ENCODE data around the gene CCDC183.
"Not testable (repeated sequence)": the region's sequence is repeated elsewhere in the genome, so short reads cannot be mapped to it uniquely, and the experiment has no call there.

The CCDC183 gene

GRCh38 chr9:136766410-136767120 is 29.6 kb upstream of the CCDC183 start:
- H3K9me3 Mint-ChIP-seq; H3K36me3 Mint-ChIP-seq (ENCODE audit: low read depth); H3K4me3 Mint-ChIP-seq; H3K4me1 Mint-ChIP-seq (ENCODE audit: low read depth); H3K27ac Mint-ChIP-seq; H3K27me3 Mint-ChIP-seq (ENCODE audit: low read depth): not testable (repeated sequence)

DNA sequence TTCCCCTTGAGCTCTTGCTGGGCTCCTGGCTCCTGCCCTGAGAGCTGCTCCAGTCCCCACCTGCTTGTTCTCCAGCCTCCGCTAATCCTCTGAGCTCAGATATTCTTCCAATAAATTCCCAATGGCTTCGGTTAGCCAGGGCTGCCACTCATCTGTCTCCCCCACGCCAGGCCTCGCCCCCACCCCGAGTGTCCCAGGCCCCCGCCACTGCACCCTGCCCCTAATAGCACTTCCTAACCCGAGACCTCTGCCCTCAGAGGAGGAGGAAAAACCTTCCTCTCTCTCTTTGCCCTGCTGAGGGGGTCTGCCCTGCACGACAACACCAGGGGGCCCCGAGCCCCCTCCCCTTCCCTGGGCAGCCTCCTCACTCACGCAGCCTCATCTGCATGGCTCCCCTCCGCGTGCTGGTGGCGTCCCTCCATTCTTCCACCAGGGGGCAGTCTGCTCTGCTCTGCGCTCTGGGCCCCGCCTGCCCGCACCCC is 26.4 kb upstream of the CCDC183 start:
- peaks cover 7% of the 10 kb centered on the region for H3K4me1 Mint-ChIP-seq (ENCODE audit: low read depth)
- peaks cover 4% of the 10 kb centered on the region for H3K27me3 Mint-ChIP-seq (ENCODE audit: low read depth)
- H3K9me3 Mint-ChIP-seq = peaks cover 10% of the 10 kb centered on the region
- no peak overlapping the region for H3K27ac Mint-ChIP-seq
- H3K4me3 Mint-ChIP-seq = no peak overlapping the region
- no peaks in the 10 kb centered on the region for H3K36me3 Mint-ChIP-seq (ENCODE audit: low read depth)

GRCh38 chr9:136771907-136772415 is 24.2 kb upstream of the CCDC183 start:
- Mint-ChIP-seq H3K4me1 (ENCODE audit: low read depth) (peaks cover under 1% of the 10 kb centered on the region), H3K27me3 (ENCODE audit: low read depth) (peaks cover 6% of the 10 kb centered on the region), H3K4me3 (no peak overlapping the region), H3K27ac (no peak overlapping the region), H3K9me3 (peaks cover 10% of the 10 kb centered on the region), H3K36me3 (ENCODE audit: low read depth) (no peaks in the 10 kb centered on the region)

DNA sequence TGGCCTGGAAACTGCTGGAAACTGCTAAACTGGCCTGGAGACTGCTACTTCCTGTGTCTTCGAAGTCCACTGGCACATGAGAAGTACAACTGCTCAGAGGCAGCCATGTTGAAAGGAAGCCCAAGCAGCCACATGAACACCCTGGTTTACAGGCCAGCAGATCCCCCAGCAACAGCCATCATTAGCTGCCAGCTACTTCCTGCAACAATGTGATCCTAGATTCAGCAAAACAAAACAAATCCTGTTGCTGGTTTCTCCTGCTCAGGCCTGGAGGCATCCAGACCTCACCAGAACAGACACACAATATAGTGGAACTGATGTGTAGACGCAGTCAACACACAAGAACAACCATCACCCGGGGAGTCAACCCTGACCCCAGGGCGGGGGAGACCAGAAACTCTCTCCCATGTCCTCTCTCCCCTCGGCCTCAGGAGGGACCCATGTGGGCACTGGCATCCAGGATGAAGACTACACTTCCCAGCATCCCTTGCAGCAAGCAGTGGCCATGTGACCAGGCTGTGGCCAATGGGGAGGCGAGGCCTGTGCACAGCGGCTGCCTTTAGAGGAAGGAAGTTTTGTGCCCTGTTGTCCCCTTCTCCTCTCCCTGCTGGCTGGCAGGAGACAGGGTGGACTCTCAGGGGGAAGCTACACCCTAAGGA is 22.6 kb upstream of the CCDC183 start:
- peaks cover 12% of the 10 kb centered on the region for H3K27me3 Mint-ChIP-seq (ENCODE audit: low read depth)
- H3K4me3 Mint-ChIP-seq = no peak overlapping the region
- peaks cover 10% of the 10 kb centered on the region for H3K9me3 Mint-ChIP-seq
- H3K27ac Mint-ChIP-seq = no peak overlapping the region
- no peaks in the 10 kb centered on the region for H3K4me1 Mint-ChIP-seq (ENCODE audit: low read depth)
- H3K36me3 Mint-ChIP-seq (ENCODE audit: low read depth) = no peaks in the 10 kb centered on the region

DNA sequence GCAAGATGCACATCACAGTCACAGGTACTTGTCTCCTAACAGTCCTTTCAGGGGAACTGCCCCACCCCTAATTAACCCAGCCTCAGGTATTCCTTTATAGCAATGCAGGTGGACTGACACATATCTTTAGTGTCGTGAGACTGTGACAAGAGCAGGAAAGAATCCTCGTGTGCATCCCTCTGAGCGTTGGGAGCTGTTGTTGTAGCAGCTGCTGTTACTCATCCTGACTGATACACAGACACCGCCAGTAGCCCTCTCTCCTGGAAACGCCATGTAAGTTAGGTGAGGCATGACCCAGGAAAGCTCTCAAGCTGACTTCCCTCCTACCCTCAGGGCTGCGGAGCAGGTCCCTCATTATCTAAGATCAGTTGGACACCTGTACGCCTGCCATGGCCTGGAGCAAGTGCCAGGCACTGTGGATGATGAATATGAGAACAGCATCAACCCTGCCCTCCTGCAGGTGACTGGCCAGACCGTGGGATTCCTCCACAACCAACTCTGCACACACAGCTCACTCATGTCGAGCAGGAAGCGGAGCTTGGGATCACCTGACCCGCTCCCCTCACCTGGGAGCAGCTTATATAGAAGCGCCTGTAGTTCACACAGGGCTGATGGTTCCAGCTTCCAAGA is 21.6 kb upstream of the CCDC183 start:
- Mint-ChIP-seq H3K4me3 (no peak overlapping the region), H3K9me3 (peaks cover 10% of the 10 kb centered on the region), H3K36me3 (ENCODE audit: low read depth) (no peaks in the 10 kb centered on the region), H3K27me3 (ENCODE audit: low read depth) (peaks cover 20% of the 10 kb centered on the region), H3K27ac (no peak overlapping the region), H3K4me1 (ENCODE audit: low read depth) (no peaks in the 10 kb centered on the region)

GRCh38 chr9:136775191-136775590 is 20.9 kb upstream of the CCDC183 start:
- no peak overlapping the region for H3K27ac Mint-ChIP-seq
- H3K9me3 Mint-ChIP-seq = peaks cover 10% of the 10 kb centered on the region
- H3K27me3 Mint-ChIP-seq (ENCODE audit: low read depth) = peaks cover 26% of the 10 kb centered on the region

GRCh38 chr9:136776947-136777346 is 19.2 kb upstream of the CCDC183 start:
- Mint-ChIP-seq H3K4me3 (no peak overlapping the region), H3K27me3 (ENCODE audit: low read depth) (peaks cover 34% of the 10 kb centered on the region), H3K36me3 (ENCODE audit: low read depth) (no peaks in the 10 kb centered on the region), H3K9me3 (peaks cover 10% of the 10 kb centered on the region), H3K4me1 (ENCODE audit: low read depth) (no peaks in the 10 kb centered on the region), H3K27ac (no peak overlapping the region)

More at GRCh38 chr9:136775191-136775590, 20.9 kb upstream of the CCDC183 start:
- Mint-ChIP-seq H3K4me1 (ENCODE audit: low read depth) (no peaks in the 10 kb centered on the region), H3K4me3 (no peak overlapping the region), H3K36me3 (ENCODE audit: low read depth) (no peaks in the 10 kb centered on the region)

DNA sequence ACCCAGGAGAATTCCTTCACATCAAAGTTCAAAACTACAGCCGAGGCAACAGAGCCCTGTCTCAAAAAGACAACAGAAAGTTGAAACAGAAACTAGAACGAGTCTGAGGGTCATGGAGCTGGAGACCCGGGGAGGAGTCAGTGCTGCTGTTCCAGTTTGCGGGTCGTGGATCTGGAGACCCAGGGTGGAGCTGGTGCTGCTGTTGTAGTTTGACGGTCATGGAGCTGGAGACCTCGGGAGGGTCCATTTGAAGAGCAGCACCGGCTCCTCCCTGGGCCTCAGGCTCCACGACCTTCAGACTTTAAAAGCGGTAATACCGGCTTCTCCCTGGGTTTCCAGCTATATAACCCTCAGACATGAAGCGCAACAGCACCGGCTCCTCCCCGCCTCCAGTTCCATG is 18.8 kb upstream of the CCDC183 start:
- Mint-ChIP-seq H3K27me3 (ENCODE audit: low read depth) (peaks cover 39% of the 10 kb centered on the region), H3K27ac (no peak overlapping the region), H3K4me3 (no peak overlapping the region), H3K9me3 (peaks cover 10% of the 10 kb centered on the region), H3K36me3 (ENCODE audit: low read depth) (no peaks in the 10 kb centered on the region), H3K4me1 (ENCODE audit: low read depth) (no peaks in the 10 kb centered on the region)

- Mint-ChIP-seq H3K36me3 (ENCODE audit: low read depth) (no peaks in the 10 kb centered on the region), H3K4me3 (no peak overlapping the region), H3K9me3 (no peaks in the 10 kb centered on the region), H3K27ac (no peak overlapping the region), H3K27me3 (ENCODE audit: low read depth) (peaks cover 55% of the 10 kb centered on the region), H3K4me1 (ENCODE audit: low read depth) (no peaks in the 10 kb centered on the region)
These were observed 16.3 kb upstream of the CCDC183 start for GRCh38 chr9:136779808-136780207.

- Mint-ChIP-seq H3K27me3 (ENCODE audit: low read depth) (peaks cover 64% of the 10 kb centered on the region), H3K36me3 (ENCODE audit: low read depth) (no peaks in the 10 kb centered on the region), H3K27ac (no peak overlapping the region), H3K9me3 (no peaks in the 10 kb centered on the region), H3K4me1 (ENCODE audit: low read depth) (peaks cover 1% of the 10 kb centered on the region), H3K4me3 (no peak overlapping the region)
These were observed 13.7 kb upstream of the CCDC183 start for GRCh38 chr9:136782452-136782851.

GRCh38 chr9:136784249-136784996 is 11.7 kb upstream of the CCDC183 start:
- no peak overlapping the region for H3K27ac Mint-ChIP-seq
- H3K4me3 Mint-ChIP-seq = no peak overlapping the region
- no peaks in the 10 kb centered on the region for H3K36me3 Mint-ChIP-seq (ENCODE audit: low read depth)
- no peaks in the 10 kb centered on the region for H3K9me3 Mint-ChIP-seq
- peaks cover 52% of the 10 kb centered on the region for H3K27me3 Mint-ChIP-seq (ENCODE audit: low read depth)
- peaks cover 13% of the 10 kb centered on the region for H3K4me1 Mint-ChIP-seq (ENCODE audit: low read depth)

DNA sequence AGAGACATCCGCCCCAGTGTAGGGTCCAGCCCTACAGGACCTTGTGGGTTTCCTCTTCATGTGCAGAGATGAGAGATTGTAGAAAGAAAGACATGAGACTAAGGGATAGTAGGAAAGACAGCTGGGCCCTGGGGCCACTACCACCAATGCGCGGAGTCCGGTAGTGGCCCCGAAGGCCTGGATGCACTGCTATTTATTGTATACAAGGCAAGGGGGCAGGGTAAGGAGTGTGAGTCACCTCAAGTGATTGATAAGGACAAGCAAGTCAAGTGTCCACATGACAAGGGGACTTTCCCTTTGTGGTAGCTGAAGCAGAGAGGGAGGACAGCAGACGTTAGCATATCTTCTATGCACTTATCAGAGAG is 11.2 kb upstream of the CCDC183 start:
- Mint-ChIP-seq H3K27ac (no peak overlapping the region), H3K4me3 (no peak overlapping the region), H3K4me1 (ENCODE audit: low read depth) (peaks cover 13% of the 10 kb centered on the region), H3K36me3 (ENCODE audit: low read depth) (no peaks in the 10 kb centered on the region), H3K27me3 (ENCODE audit: low read depth) (peaks cover 47% of the 10 kb centered on the region), H3K9me3 (no peaks in the 10 kb centered on the region)

DNA sequence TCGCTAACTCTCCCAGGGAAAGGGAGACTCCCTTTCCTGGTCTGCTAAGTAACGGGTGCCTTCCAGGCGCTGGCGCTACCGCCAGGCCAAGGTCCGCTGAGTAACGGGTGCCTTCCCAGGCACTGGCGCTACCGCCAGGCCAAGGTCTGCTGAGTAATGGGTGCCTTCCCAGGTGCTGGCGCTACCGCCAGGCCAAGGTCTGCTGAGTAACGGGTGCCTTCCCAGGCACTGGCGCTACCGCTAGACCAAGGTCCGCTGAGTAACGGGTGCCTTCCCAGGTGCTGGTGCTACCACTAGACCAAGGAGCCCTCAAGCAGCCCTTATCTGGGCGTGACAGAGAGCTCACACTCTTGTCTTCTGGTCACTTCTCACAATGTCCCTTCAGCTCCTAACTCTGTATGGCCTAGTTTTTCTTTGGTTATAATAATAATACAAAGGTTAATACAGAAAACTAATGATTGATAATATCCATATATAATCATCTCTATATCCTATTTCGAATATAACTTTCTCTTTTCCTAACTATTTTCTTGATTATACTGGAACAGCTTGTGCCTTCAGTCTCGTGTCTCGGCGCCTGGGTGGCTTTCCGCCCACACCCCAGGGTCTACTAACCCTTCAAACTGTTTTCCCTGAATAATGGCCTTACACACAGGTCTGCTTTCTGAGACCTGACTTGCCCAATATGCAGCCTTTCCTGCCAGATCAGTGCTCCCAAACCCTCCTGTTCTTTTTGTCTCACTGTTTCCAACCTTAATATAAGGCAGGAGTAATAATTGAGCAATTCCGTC is 10.4 kb upstream of the CCDC183 start:
- not testable (repeated sequence) for H3K36me3 Mint-ChIP-seq (ENCODE audit: low read depth); H3K4me3 Mint-ChIP-seq; H3K27ac Mint-ChIP-seq; H3K9me3 Mint-ChIP-seq
- peaks cover 41% of the 10 kb centered on the region for H3K27me3 Mint-ChIP-seq (ENCODE audit: low read depth)
- H3K4me1 Mint-ChIP-seq (ENCODE audit: low read depth) = peaks cover 16% of the 10 kb centered on the region

GRCh38 chr9:136786451-136786850 is 9.7 kb upstream of the CCDC183 start:
- no peak overlapping the region for H3K27ac Mint-ChIP-seq
- H3K4me3 Mint-ChIP-seq = no peak overlapping the region
- H3K27me3 Mint-ChIP-seq (ENCODE audit: low read depth) = peaks cover 38% of the 10 kb centered on the region

More at GRCh38 chr9:136786451-136786850, 9.7 kb upstream of the CCDC183 start:
- Mint-ChIP-seq H3K4me1 (ENCODE audit: low read depth) (peaks cover 16% of the 10 kb centered on the region), H3K36me3 (ENCODE audit: low read depth) (no peaks in the 10 kb centered on the region), H3K9me3 (no peaks in the 10 kb centered on the region)

Data from T-helper 1 cell treated with Interleukin-12 subunit alpha and Interleukin-12 subunit beta and Interleukin-4 antibody, amounts not matched to agents 30 μg/mL and 1 μg/mL, for 36 hours (primary cell).